K562 (cell line): ENCODE data around the gene NUDT22. TPM values are rescaled to one million over a fixed set of nuclear protein-coding genes. Genes with fewer than 3 reads are reported as not detected.

Experiments
- ATF7 ChIP-seq: fragments of 450-650 bp; IDR thresholded peaks from 2 replicates; pipeline ENCODE4 v1.7.1; 2014; ENCODE audit warnings: mild to moderate bottlenecking, moderate library complexity
- BRD9 ChIP-seq: fragments of 450-650 bp; IDR thresholded peaks from 2 replicates; pipeline ENCODE4 v1.6.1; 2018; ENCODE audit warnings: low read depth; ENCODE audit not compliant: partially characterized antibody
- HCFC1 ChIP-seq: IDR thresholded peaks from 2 replicates; pipeline ENCODE4 v1.6.1; 2012; ENCODE audit warnings: low read depth, low read length, improper control_type of control experiment
- HDAC3 ChIP-seq: fragments of 450-650 bp; IDR thresholded peaks from 2 replicates; pipeline ENCODE4 v1.6.1; 2018; ENCODE audit warnings: borderline replicate concordance, mild to moderate bottlenecking, moderate library complexity; ENCODE audit not compliant: partially characterized antibody
- KLF1 ChIP-seq: fragments of 450-650 bp; IDR thresholded peaks from 2 replicates; pipeline ENCODE4 v1.6.1; 2016; ENCODE audit warnings: missing genetic modification characterization, missing compliant biosample characterization
- LCOR ChIP-seq: sonication (generic); formaldehyde crosslinking; IDR thresholded peaks from 2 replicates; pipeline ENCODE4 v1.8.0; 2022; ENCODE audit warnings: mild to moderate bottlenecking, missing genetic modification reagents
- MAFG ChIP-seq: fragments of 450-650 bp; conservative IDR thresholded peaks from 2 replicates; pipeline ENCODE4 v1.6.1; 2016; ENCODE audit warnings: missing genetic modification characterization, missing compliant biosample characterization
- MAFK ChIP-seq: IDR thresholded peaks from 2 replicates; pipeline ENCODE4 v1.6.1; 2011; ENCODE audit warnings: low read length, improper control_type of control experiment
- MBD2 ChIP-seq: sonication (generic); IDR thresholded peaks from 2 replicates; pipeline ENCODE4 v1.6.1; 2016; ENCODE audit warnings: low read depth, borderline replicate concordance
- NEUROD1 ChIP-seq: fragments of 150-350 bp; IDR thresholded peaks from 2 replicates; pipeline ENCODE4 v1.6.1; 2014; ENCODE audit warnings: borderline replicate concordance, low read length, low read depth; ENCODE audit not compliant: partially characterized antibody
- PHF8 ChIP-seq: fragments of 200-600 bp; sonication (generic); IDR thresholded peaks from 2 replicates; pipeline ENCODE4 v1.6.1; 2012; ENCODE audit warnings: mixed run types, mild to moderate bottlenecking, inconsistent platforms, low read length, moderate library complexity, borderline replicate concordance
- RBM17 ChIP-seq: fragments of 200-400 bp; formaldehyde crosslinking; IDR thresholded peaks from 2 replicates; pipeline ENCODE4 v1.6.1; 2017; ENCODE audit warnings: low read depth, mild to moderate bottlenecking, low read length, borderline replicate concordance
- RCOR1 ChIP-seq, 2 experiments: IDR thresholded peaks; 2 replicates each; pipeline ENCODE4 v1.6.1; 2012; ENCODE audit warnings: low read depth in 2 of 2, low read length in 2 of 2, borderline replicate concordance in 1 of 2, improper control_type of control experiment in 1 of 2
- RFX5 ChIP-seq: IDR thresholded peaks from 2 replicates; pipeline ENCODE4 v1.6.1; 2011; ENCODE audit warnings: low read depth, mild to moderate bottlenecking, improper control_type of control experiment, low read length
- RFX7 ChIP-seq: fragments of 250-450 bp; sonication (Bioruptor Pico); IDR thresholded peaks from 2 replicates; pipeline ENCODE4 v1.5.1; 2021; ENCODE audit warnings: mild to moderate bottlenecking
- TRIM28 ChIP-seq: fragments of 450-650 bp; IDR thresholded peaks from 2 replicates; pipeline ENCODE4 v1.6.1; 2017
- ZNF644 ChIP-seq: fragments of 200-800 bp; sonication (Bioruptor generic); IDR thresholded peaks from 2 replicates; pipeline ENCODE4 v1.6.1; 2016; ENCODE audit warnings: low read depth, missing genetic modification characterization, missing compliant biosample characterization
- polyA plus RNA-seq, 8 experiments: library from polyadenylated mRNA; depleted of rRNA in 4 of 8; stranded (reverse) in 5 of 8; unstranded in 3 of 8; fragments of >200 nt; fragmentation: Nextera tagmentation in 2 of 8; fragmentation: Illumina TruSeq in 1 of 8; extraction: Ambion mirVana in 2 of 8; extraction: Trizol in 1 of 8; gene quantifications; 2 replicates each; pipeline versions ENCODE4 v1.2.1 to v1.2.3, GENCODE V29; 2011 to 2014; ENCODE audit warnings: inconsistent platforms in 1 of 8, missing spikeins in 1 of 8
- total RNA-seq, 7 experiments: library from RNA; depleted of rRNA in 6 of 7; stranded (reverse); fragments of >200 nt in 6 of 7; fragmentation: Illumina TruSeq in 2 of 7; extraction: Trizol in 2 of 7; gene quantifications; 2 replicates each; pipeline versions ENCODE4 v1.2.1 to v1.2.3, GENCODE V29; 2011 to 2021; ENCODE audit warnings: low replicate concordance in 1 of 7
- TF ChIP-seq, protein P1 (sequence below), 2 experiments: fragments of 450-650 bp in 1 of 2; sonication (generic) in 1 of 2; formaldehyde crosslinking in 1 of 2; IDR thresholded peaks; 2 replicates each; pipeline versions ENCODE4 v1.7.1 to v1.9.0; 2016 to 2022; ENCODE audit warnings: inconsistent platforms in 1 of 2, mild to moderate bottlenecking in 1 of 2, missing genetic modification reagents in 1 of 2

The NUDT22 gene
- total and polyA plus RNA-seq, 9 of the 15 experiments (the other 6 are each of a cell fraction or from before 2014, with no cell fraction given) = 6.3 to 92.6 (median 37.4) TPM

GRCh38 chr11:64207256-64208085 is 18.6 kb upstream of the NUDT22 start (continued):
- TF ChIP-seq, protein P1, sequence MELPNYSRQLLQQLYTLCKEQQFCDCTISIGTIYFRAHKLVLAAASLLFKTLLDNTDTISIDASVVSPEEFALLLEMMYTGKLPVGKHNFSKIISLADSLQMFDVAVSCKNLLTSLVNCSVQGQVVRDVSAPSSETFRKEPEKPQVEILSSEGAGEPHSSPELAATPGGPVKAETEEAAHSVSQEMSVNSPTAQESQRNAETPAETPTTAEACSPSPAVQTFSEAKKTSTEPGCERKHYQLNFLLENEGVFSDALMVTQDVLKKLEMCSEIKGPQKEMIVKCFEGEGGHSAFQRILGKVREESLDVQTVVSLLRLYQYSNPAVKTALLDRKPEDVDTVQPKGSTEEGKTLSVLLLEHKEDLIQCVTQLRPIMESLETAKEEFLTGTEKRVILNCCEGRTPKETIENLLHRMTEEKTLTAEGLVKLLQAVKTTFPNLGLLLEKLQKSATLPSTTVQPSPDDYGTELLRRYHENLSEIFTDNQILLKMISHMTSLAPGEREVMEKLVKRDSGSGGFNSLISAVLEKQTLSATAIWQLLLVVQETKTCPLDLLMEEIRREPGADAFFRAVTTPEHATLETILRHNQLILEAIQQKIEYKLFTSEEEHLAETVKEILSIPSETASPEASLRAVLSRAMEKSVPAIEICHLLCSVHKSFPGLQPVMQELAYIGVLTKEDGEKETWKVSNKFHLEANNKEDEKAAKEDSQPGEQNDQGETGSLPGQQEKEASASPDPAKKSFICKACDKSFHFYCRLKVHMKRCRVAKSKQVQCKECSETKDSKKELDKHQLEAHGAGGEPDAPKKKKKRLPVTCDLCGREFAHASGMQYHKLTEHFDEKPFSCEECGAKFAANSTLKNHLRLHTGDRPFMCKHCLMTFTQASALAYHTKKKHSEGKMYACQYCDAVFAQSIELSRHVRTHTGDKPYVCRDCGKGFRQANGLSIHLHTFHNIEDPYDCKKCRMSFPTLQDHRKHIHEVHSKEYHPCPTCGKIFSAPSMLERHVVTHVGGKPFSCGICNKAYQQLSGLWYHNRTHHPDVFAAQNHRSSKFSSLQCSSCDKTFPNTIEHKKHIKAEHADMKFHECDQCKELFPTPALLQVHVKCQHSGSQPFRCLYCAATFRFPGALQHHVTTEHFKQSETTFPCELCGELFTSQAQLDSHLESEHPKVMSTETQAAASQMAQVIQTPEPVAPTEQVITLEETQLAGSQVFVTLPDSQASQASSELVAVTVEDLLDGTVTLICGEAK (IDR thresholded peaks at IDR 0.05) = peak; percentile 77
- TF ChIP-seq, protein P1 (CRISPR knock-in tag; IDR thresholded peaks at IDR 0.05) = no peak
- TF ChIP-seq MAFG (tag) (peak; percentile 90), KLF1 (tag) (peak; percentile 38; the same call in 1 of the 2 replicates), LCOR (CRISPR knock-in tag) (peak; percentile 90), RCOR1 (IDR thresholded peaks at IDR 0.05; ENCODE audit: borderline replicate concordance in 1 of 2, low read depth in 2 of 2, low read length in 2 of 2) (no peak), PHF8 (peak; percentile 56; the same call in 1 of the 2 replicates), HDAC3 (no peak), MBD2 (0 out of 2 replicates have a peak, but pooled peaks have one; percentile 15), ATF7 (peak; percentile 60; the same call in 1 of the 2 replicates), RBM17 (no peak), NEUROD1 (peak; percentile 35), BRD9 (peak; percentile 81), RFX7 (no peak), RFX5 (no peak), TRIM28 (no peak), HCFC1 (peak; percentile 10; the same call in 1 of the 2 replicates), MAFK (peak; percentile 84), ZNF644 (no peak; the same call in 1 of the 2 replicates)
